ENCODE measurements around the gene PRR33. TPM values are rescaled to one million over a fixed set of nuclear protein-coding genes. Genes with fewer than 3 reads are reported as not detected.

Gene PRR33
- total and polyA plus RNA-seq, 10 of the 15 experiments (the other 5 are each of a cell fraction or from before 2014, with no cell fraction given), result 0.02 to 1.0 (median 0.38) TPM; not detected in 6

GRCh38 chr11:1894759-1895158 is 3.1 kb upstream of the PRR33 start:
- no peaks in the 10 kb centered on the region for H4K20me1 ChIP-seq (ENCODE audit: control insufficient read depth, insufficient read depth)
- no peaks in the 10 kb centered on the region; a peak in 1 of 4 replicates for H3K27me3 ChIP-seq (replicated peaks in 1 of 2; ENCODE audit: control insufficient read depth in 2 of 2, insufficient read depth in 2 of 2, low read length in 1 of 2)
- H3K27ac ChIP-seq (ENCODE audit: control insufficient read depth, insufficient read depth), result no peak overlapping the region
- FAIRE-seq, result no peak
- no peaks in the 10 kb centered on the region for H3K79me2 ChIP-seq (ENCODE audit: control insufficient read depth, insufficient read depth, low read length)
- ChIA-PET CTCF (interaction anchor here (0.9 to 2.3 kb wide), 3 partner anchors 12 to 107 kb away, joined by 3 to 7 read pairs (median 4); no protein-coding TSS in a partner anchor), SMC1A (ENCODE audit: uncharacterized antibody, unreplicated experiment) (interaction anchor here (1.4 kb wide), 1 partner anchor 201 kb away, joined by 3 read pairs; no protein-coding TSS in a partner anchor), RAD21 (ENCODE audit: unreplicated experiment) (no interaction called here), POLR2A (interaction anchor here (1.0 kb wide), 1 partner anchor 39 kb away, joined by 4 read pairs; no protein-coding TSS in a partner anchor)
- no peak overlapping the region for H3K4me3 ChIP-seq
- no peaks in the 10 kb centered on the region for H3K9me3 ChIP-seq (replicated peaks; ENCODE audit: control insufficient read depth, insufficient read depth, low read length)
- 57% methylated on average over 11 of the region's 11 CpGs for WGBS (ENCODE audit: insufficient coverage, insufficient replicate concordance, low lambda C conversion rate, missing lambda C conversion rate)
- intact Hi-C loops (cut with micrococcal nuclease; ENCODE audit: unreplicated experiment), result no loop called here
- no peak overlapping the region for H3K9ac ChIP-seq (ENCODE audit: control insufficient read depth, insufficient read depth, low read length)
- TF ChIP-seq, protein P1, sequence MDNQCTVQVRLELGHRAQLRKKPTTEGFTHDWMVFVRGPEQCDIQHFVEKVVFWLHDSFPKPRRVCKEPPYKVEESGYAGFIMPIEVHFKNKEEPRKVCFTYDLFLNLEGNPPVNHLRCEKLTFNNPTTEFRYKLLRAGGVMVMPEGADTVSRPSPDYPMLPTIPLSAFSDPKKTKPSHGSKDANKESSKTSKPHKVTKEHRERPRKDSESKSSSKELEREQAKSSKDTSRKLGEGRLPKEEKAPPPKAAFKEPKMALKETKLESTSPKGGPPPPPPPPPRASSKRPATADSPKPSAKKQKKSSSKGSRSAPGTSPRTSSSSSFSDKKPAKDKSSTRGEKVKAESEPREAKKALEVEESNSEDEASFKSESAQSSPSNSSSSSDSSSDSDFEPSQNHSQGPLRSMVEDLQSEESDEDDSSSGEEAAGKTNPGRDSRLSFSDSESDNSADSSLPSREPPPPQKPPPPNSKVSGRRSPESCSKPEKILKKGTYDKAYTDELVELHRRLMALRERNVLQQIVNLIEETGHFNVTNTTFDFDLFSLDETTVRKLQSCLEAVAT (IDR thresholded peaks at IDR 0.05), result peak; percentile 30; the same call in 1 of the 2 replicates
- TF ChIP-seq RELA (IDR thresholded peaks at IDR 0.05; ENCODE audit: borderline replicate concordance, partially characterized antibody) (no peak), STAT1 (conservative IDR thresholded peaks at IDR 0.05) (no peak)
- in situ Hi-C loops (cut with MboI), result no loop called here
- H3K36me3 ChIP-seq (ENCODE audit: control insufficient read depth in 2 of 2, insufficient read depth in 2 of 2, low read length in 1 of 2), result no peaks in the 10 kb centered on the region
- no TSS peak for BruUV-seq (replicated peaks)
- ATAC-seq, result no peak
- H2AFZ ChIP-seq (ENCODE audit: control insufficient read depth, low read depth, low read length), result no peak overlapping the region
- DNase-seq (ENCODE audit: low read depth, low spot score), result no peak
- H3K4me1 ChIP-seq (ENCODE audit: control insufficient read depth, insufficient read depth, low read length), result no peaks in the 10 kb centered on the region
- no peak overlapping the region for H3K4me2 ChIP-seq (ENCODE audit: control insufficient read depth, insufficient read depth)

- H4K20me1 ChIP-seq (ENCODE audit: control insufficient read depth, insufficient read depth), result no peaks in the 10 kb centered on the region
- 0 out of 2 replicates have a peak overlapping the region, but pooled peaks have one; percentile 20 for H3K27ac ChIP-seq (ENCODE audit: control insufficient read depth, insufficient read depth)
- H3K4me2 ChIP-seq (ENCODE audit: control insufficient read depth, insufficient read depth), result no peak overlapping the region
- no peak overlapping the region for H3K4me3 ChIP-seq
- H3K4me1 ChIP-seq (ENCODE audit: control insufficient read depth, insufficient read depth, low read length), result no peaks in the 10 kb centered on the region
- peak; percentile 41; the same call in 1 of the 2 replicates for TF ChIP-seq POLR2AphosphoS5 (IDR thresholded peaks at IDR 0.05; ENCODE audit: low read length)
- TF ChIP-seq NFYB (IDR thresholded peaks at IDR 0.05; ENCODE audit: insufficient read depth, low read depth, low read length), result no peak
- no peak for TF ChIP-seq SMARCA5 (IDR thresholded peaks at IDR 0.05)
- no peak for TF ChIP-seq SUZ12 (IDR thresholded peaks at IDR 0.05; ENCODE audit: unreplicated experiment)
- no peak for TF ChIP-seq POU2F2 (IDR thresholded peaks at IDR 0.05; ENCODE audit: borderline replicate concordance, low read depth, low read length)
- peak; percentile 84 for TF ChIP-seq BCL3 (IDR thresholded peaks at IDR 0.05; ENCODE audit: borderline replicate concordance, insufficient read depth, low read depth, low read length, poor library complexity, severe bottlenecking)
- TF ChIP-seq, protein P2, sequence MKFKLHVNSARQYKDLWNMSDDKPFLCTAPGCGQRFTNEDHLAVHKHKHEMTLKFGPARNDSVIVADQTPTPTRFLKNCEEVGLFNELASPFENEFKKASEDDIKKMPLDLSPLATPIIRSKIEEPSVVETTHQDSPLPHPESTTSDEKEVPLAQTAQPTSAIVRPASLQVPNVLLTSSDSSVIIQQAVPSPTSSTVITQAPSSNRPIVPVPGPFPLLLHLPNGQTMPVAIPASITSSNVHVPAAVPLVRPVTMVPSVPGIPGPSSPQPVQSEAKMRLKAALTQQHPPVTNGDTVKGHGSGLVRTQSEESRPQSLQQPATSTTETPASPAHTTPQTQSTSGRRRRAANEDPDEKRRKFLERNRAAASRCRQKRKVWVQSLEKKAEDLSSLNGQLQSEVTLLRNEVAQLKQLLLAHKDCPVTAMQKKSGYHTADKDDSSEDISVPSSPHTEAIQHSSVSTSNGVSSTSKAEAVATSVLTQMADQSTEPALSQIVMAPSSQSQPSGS (IDR thresholded peaks at IDR 0.05; ENCODE audit: low read length), result 0 out of 2 replicates have a peak, but pooled peaks have one; percentile 18
- peak; percentile 80 for TF ChIP-seq TARDBP (IDR thresholded peaks at IDR 0.05; ENCODE audit: borderline replicate concordance)
- no peaks in the 10 kb centered on the region for H3K79me2 ChIP-seq (ENCODE audit: control insufficient read depth, insufficient read depth, low read length)
- ChIA-PET RAD21 (ENCODE audit: unreplicated experiment) (no interaction called here), CTCF (interaction anchor here (1.2 kb wide), 1 partner anchor 108 kb away, joined by 4 read pairs; no protein-coding TSS in a partner anchor), POLR2A (no interaction called here), SMC1A (ENCODE audit: uncharacterized antibody, unreplicated experiment) (no interaction called here)
- in situ Hi-C loops (cut with MboI), result no loop called here
- no TSS peak for BruUV-seq (replicated peaks)
- 92% methylated on average over 4 of the region's 5 CpGs for WGBS (ENCODE audit: insufficient coverage, insufficient replicate concordance, low lambda C conversion rate, missing lambda C conversion rate)
- intact Hi-C loops (cut with micrococcal nuclease; ENCODE audit: unreplicated experiment), result loop anchor here (1.0 kb wide), 1 partner anchor 23 kb away; no protein-coding TSS in a partner anchor
- H3K9ac ChIP-seq (ENCODE audit: control insufficient read depth, insufficient read depth, low read length), result no peak overlapping the region
- no peaks in the 10 kb centered on the region for H3K9me3 ChIP-seq (replicated peaks; ENCODE audit: control insufficient read depth, insufficient read depth, low read length)
- no peaks in the 10 kb centered on the region; a peak in 1 of 4 replicates for H3K27me3 ChIP-seq (replicated peaks in 1 of 2; ENCODE audit: control insufficient read depth in 2 of 2, insufficient read depth in 2 of 2, low read length in 1 of 2)
- DNase-seq (ENCODE audit: low read depth, low spot score) (no peak), FAIRE-seq (no peak), ATAC-seq (no peak)
- H2AFZ ChIP-seq (ENCODE audit: control insufficient read depth, low read depth, low read length), result no peak overlapping the region
- peaks cover under 1 to 7% of the 10 kb centered on the region in 2 experiments; a peak in 1 of 4 replicates for H3K36me3 ChIP-seq (ENCODE audit: control insufficient read depth in 2 of 2, insufficient read depth in 2 of 2, low read length in 1 of 2)
These were observed 2.1 kb upstream of the PRR33 start for GRCh38 chr11:1893581-1894359.
